ENCODE measurements around the gene CD40LG.

CD40LG gene

DNA sequence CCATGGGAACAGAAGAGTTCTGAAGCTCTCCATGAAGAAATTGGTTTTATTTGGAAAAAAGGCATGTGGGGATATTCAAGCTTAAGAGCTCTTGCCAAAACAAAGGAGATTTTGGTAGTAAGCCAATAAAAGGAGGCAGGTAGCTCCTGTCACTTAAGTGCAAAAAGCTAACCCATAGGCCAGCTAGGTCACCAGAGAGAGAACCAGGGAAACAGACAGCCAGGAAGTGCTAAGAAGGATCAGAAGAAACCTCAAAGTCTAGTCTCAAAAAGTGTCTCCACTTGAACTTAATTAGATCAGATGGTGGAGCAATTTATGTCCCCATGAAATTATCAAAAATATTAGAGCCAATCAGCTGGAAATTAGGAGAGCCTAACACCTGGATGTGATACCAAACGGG lies 49.2 kb downstream of the CD40LG start:
- no peak for DNase-seq (ENCODE audit: low read depth, low spot score)

DNA sequence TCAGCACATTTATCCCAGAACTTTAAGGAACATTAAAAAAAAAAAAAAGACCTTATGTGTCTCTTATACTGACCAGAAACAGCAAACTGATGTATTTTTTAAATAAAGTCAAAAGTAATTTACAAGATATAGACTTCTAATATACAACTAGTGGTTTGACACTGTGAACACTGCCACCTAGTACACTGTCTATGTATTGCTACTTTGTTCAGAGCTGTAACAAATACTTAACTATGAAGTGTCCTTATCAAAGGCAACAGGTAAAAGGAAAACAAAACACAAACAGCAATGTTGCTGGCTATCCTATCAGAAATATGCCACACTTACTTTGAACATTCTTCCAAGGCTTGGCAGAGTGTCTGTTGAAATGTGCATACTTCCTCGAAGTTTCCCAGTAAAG lies 60.4 kb downstream of the CD40LG start:
- no peak for DNase-seq (ENCODE audit: low read depth, low spot score)

Data from activated CD4-positive, CD25-positive, alpha-beta regulatory T cell treated with anti-CD3 and anti-CD28 coated beads, Interleukin-2, amount 50 U/mL, for 16 hours (primary cell).